NCI-H1436 treated with DMSO at 0.1 percent for 48 hours (cell line): ENCODE measurements around the gene FXYD5.

Source experiments
- DNase-seq: peaks from one replicate; lab custom pipeline; 2025; lab: John Stamatoyannopoulos, UW

FXYD5 gene

GRCh38 chr19:35156673-35157014, 2.1 kb downstream of the FXYD5 start:
- no peak for DNase-seq

GRCh38 chr19:35157431-35157830, 2.9 kb downstream of the FXYD5 start:
- no peak for DNase-seq

GRCh38 chr19:35159606-35160005, 5.1 kb downstream of the FXYD5 start:
- no peak for DNase-seq

GRCh38 chr19:35160629-35161433, 6.3 kb downstream of the FXYD5 start:
- DNase-seq = no peak

- DNase-seq = no peak
Observed at GRCh38 chr19:35161434-35161743, 6.9 kb downstream of the FXYD5 start.

- DNase-seq = no peak
Observed at GRCh38 chr19:35162471-35163326, 8.2 kb downstream of the FXYD5 start.

- DNase-seq = no peak
Observed at GRCh38 chr19:35164418-35164817, 9.9 kb downstream of the FXYD5 start.

GRCh38 chr19:35165200-35166058, 10.9 kb downstream of the FXYD5 start:
- DNase-seq = no peak

- DNase-seq = no peak
Observed at GRCh38 chr19:35166100-35167063, 11.8 kb downstream of the FXYD5 start.

- no peak for DNase-seq
Observed at GRCh38 chr19:35167251-35168119, 12.9 kb downstream of the FXYD5 start.

- DNase-seq = no peak
Observed at GRCh38 chr19:35168196-35168595, 13.7 kb downstream of the FXYD5 start.

GRCh38 chr19:35169221-35169995, 14.9 kb downstream of the FXYD5 start:
- no peak for DNase-seq

GRCh38 chr19:35170359-35171061, 16.0 kb downstream of the FXYD5 start:
- no peak for DNase-seq

- DNase-seq = no peak
Observed at GRCh38 chr19:35171730-35172129, 17.2 kb downstream of the FXYD5 start.

GRCh38 chr19:35174226-35174625, 19.7 kb downstream of the FXYD5 start:
- DNase-seq = no peak

- no peak for DNase-seq
Observed at GRCh38 chr19:35176181-35176570, 21.6 kb downstream of the FXYD5 start.

GRCh38 chr19:35177377-35178274, 23.1 kb downstream of the FXYD5 start:
- no peak for DNase-seq

GRCh38 chr19:35178701-35179100, 24.2 kb downstream of the FXYD5 start:
- DNase-seq = no peak
